Loucy (cell line): ENCODE measurements around the gene MYO9A.

Source experiments
- H2AFZ ChIP-seq: fragments of 200-600 bp; sonication (generic); 2 replicates; pipeline ENCODE4 v1.6.0; 2016; ENCODE audit warnings: antibody characterized with exemption, mild to moderate bottlenecking, low read length, moderate library complexity
- H3F3A ChIP-seq: fragments of 200-600 bp; 2 replicates; pipeline ENCODE4 v1.6.0; 2016; ENCODE audit warnings: antibody characterized with exemption, low read depth, mild to moderate bottlenecking
- H3K27me3 ChIP-seq: fragments of 200-600 bp; sonication (generic); 2 replicates; pipeline ENCODE4 v1.6.1; 2014; ENCODE audit warnings: low read length, mild to moderate bottlenecking; ENCODE audit not compliant: insufficient read depth, poor library complexity, severe bottlenecking
- H3K36me3 ChIP-seq: fragments of 200-600 bp; sonication (generic); 2 replicates; pipeline ENCODE4 v1.6.1; 2016; ENCODE audit warnings: low read length; ENCODE audit not compliant: insufficient read depth
- H3K4me1 ChIP-seq: fragments of 200-600 bp; sonication (generic); 2 replicates; pipeline ENCODE4 v1.5.1; 2014; ENCODE audit warnings: low read length, mild to moderate bottlenecking; ENCODE audit not compliant: insufficient read depth, poor library complexity, severe bottlenecking
- H3K4me2 ChIP-seq: fragments of 200-600 bp; sonication (generic); 2 replicates; pipeline ENCODE4 v1.6.0; 2014; ENCODE audit warnings: antibody characterized with exemption, low read length, low read depth, mild to moderate bottlenecking; ENCODE audit not compliant: poor library complexity, severe bottlenecking
- H3K4me3 ChIP-seq: fragments of 200-600 bp; sonication (generic); 2 replicates; pipeline ENCODE4 v1.5.1; 2014; ENCODE audit warnings: low read length, mild to moderate bottlenecking, mixed read lengths; ENCODE audit not compliant: poor library complexity, severe bottlenecking
- H3K79me2 ChIP-seq: fragments of 200-600 bp; sonication (generic); 2 replicates; pipeline ENCODE4 v1.6.1; 2014; ENCODE audit warnings: low read length; ENCODE audit not compliant: insufficient read depth
- H3K9ac ChIP-seq: fragments of 200-600 bp; sonication (generic); 2 replicates; pipeline ENCODE4 v1.6.0; 2014; ENCODE audit warnings: mild to moderate bottlenecking, low read depth, low read length, moderate library complexity; ENCODE audit not compliant: poor library complexity, severe bottlenecking
- H3K9me2 ChIP-seq: fragments of 200-600 bp; sonication (generic); replicated peaks from 2 replicates; pipeline ENCODE4 v1.6.1; 2016; ENCODE audit warnings: low read depth, low read length, mixed read lengths
- H3K9me3 ChIP-seq: fragments of 200-600 bp; sonication (generic); 2 replicates; pipeline ENCODE4 v1.6.1; 2014; ENCODE audit warnings: mild to moderate bottlenecking, antibody characterized with exemption, low read length, low read depth; ENCODE audit not compliant: insufficient read depth
- H4K20me1 ChIP-seq: fragments of 200-600 bp; sonication (generic); 2 replicates; pipeline ENCODE4 v1.6.0; 2014; ENCODE audit warnings: antibody characterized with exemption, low read length, mild to moderate bottlenecking; ENCODE audit not compliant: insufficient read depth, poor library complexity, severe bottlenecking
- EZH2phosphoT487 ChIP-seq: fragments of 200-600 bp; IDR thresholded peaks from 2 replicates; pipeline ENCODE4 v1.6.1; 2018; ENCODE audit warnings: antibody characterized with exemption, mild to moderate bottlenecking, moderate library complexity, borderline replicate concordance
- TF ChIP-seq, protein P1 (sequence below): fragments of 200-600 bp; sonication (generic); conservative IDR thresholded peaks from 2 replicates; pipeline ENCODE4 v1.5.1; 2014; ENCODE audit warnings: mild to moderate bottlenecking, antibody characterized with exemption, low read length

The MYO9A gene

GRCh38 chr15:71776304-71776703 is 341.6 kb downstream of the MYO9A start:
- TF ChIP-seq, protein P1, sequence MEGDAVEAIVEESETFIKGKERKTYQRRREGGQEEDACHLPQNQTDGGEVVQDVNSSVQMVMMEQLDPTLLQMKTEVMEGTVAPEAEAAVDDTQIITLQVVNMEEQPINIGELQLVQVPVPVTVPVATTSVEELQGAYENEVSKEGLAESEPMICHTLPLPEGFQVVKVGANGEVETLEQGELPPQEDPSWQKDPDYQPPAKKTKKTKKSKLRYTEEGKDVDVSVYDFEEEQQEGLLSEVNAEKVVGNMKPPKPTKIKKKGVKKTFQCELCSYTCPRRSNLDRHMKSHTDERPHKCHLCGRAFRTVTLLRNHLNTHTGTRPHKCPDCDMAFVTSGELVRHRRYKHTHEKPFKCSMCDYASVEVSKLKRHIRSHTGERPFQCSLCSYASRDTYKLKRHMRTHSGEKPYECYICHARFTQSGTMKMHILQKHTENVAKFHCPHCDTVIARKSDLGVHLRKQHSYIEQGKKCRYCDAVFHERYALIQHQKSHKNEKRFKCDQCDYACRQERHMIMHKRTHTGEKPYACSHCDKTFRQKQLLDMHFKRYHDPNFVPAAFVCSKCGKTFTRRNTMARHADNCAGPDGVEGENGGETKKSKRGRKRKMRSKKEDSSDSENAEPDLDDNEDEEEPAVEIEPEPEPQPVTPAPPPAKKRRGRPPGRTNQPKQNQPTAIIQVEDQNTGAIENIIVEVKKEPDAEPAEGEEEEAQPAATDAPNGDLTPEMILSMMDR = no peak
- no peak for TF ChIP-seq EZH2phosphoT487
- H3K4me1 ChIP-seq = no peaks in the 10 kb centered on the region

DNA sequence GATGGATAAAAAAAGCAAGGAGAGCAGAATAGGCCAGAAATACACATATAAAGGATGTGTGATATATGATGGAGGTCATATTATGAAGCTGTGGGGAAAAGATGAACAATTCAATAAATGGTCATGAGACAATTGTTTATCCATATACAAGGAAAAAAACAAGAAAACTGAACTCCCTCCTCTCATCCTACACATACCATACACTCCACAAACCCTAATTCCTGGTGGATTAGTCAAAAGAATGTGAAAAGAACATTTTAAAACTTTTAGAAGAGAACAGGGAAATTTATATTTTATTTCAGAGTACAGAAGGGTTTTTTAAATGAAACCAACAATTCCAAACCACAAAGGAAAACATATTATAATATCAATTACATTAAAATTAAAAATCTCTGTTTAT is 342.1 kb downstream of the MYO9A start:
- no peak overlapping the region for H3K4me2 ChIP-seq
- no peaks in the 10 kb centered on the region for H4K20me1 ChIP-seq
- H3F3A ChIP-seq = no peaks in the 10 kb centered on the region
- no peak overlapping the region for H2AFZ ChIP-seq
- no peak overlapping the region for H3K9ac ChIP-seq
- no peak overlapping the region for H3K4me3 ChIP-seq
- no peaks in the 10 kb centered on the region for H3K36me3 ChIP-seq
- no peaks in the 10 kb centered on the region for H3K9me3 ChIP-seq
- H3K9me2 ChIP-seq = no peaks in the 10 kb centered on the region
- H3K27me3 ChIP-seq = no peaks in the 10 kb centered on the region
- TF ChIP-seq EZH2phosphoT487 = no peak
- TF ChIP-seq, protein P1 = no peak
- H3K4me1 ChIP-seq = no peaks in the 10 kb centered on the region
- no peaks in the 10 kb centered on the region for H3K79me2 ChIP-seq

More at GRCh38 chr15:71776304-71776703, 341.6 kb downstream of the MYO9A start:
- Histone ChIP-seq H3K79me2 (no peaks in the 10 kb centered on the region), H3K36me3 (no peaks in the 10 kb centered on the region), H2AFZ (no peak overlapping the region), H4K20me1 (no peaks in the 10 kb centered on the region), H3K9me2 (no peaks in the 10 kb centered on the region), H3K4me2 (no peak overlapping the region), H3F3A (no peaks in the 10 kb centered on the region), H3K4me3 (no peak overlapping the region), H3K27me3 (no peaks in the 10 kb centered on the region), H3K9ac (no peak overlapping the region), H3K9me3 (no peaks in the 10 kb centered on the region)

DNA sequence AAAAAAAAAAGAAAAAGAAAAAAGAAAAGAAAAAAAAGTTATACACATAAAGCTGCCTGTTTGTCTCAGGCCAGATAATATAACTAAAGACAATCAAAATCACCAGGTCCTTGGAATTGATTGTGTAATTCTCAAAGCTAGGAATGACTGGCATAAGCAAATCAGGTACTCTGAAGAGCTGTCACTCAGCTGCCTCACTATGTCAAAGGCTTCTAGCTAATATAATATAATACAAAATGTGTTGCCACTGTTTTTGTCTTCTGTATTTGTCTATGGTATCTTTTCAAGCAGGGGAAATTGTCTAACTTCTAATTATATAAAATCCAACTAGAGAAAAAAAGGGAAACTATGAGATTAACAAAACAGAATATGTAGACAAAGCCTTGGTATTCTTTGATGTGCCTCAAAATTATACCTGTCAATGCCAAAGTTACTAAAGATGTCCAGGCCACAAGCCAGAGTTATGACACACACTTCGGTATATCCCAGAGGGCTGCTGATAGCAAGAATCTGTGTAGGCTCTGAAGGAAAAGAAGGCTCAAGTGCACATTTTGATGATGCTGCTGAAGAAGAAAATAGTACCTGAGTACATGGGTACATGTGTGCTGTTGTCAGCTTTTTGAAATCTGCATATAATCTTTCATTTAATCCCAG is 344.6 kb downstream of the MYO9A start:
- Histone ChIP-seq H3K79me2 (no peaks in the 10 kb centered on the region), H3K4me3 (no peak overlapping the region), H3K4me2 (no peak overlapping the region), H3K36me3 (no peaks in the 10 kb centered on the region), H2AFZ (no peak overlapping the region), H3K9me3 (no peaks in the 10 kb centered on the region), H3K9ac (no peak overlapping the region), H3F3A (no peaks in the 10 kb centered on the region), H4K20me1 (no peaks in the 10 kb centered on the region), H3K27me3 (no peaks in the 10 kb centered on the region), H3K9me2 (no peaks in the 10 kb centered on the region), H3K4me1 (no peaks in the 10 kb centered on the region)
- TF ChIP-seq, protein P1 = no peak
- no peak for TF ChIP-seq EZH2phosphoT487
